ENCODE measurements around the gene MMD. TPM values are rescaled to one million over a fixed set of nuclear protein-coding genes. Genes with fewer than 3 reads are reported as not detected.

The MMD gene
- total and polyA plus RNA-seq, 9 of the 15 experiments (the other 6 are each of a cell fraction or from before 2014, with no cell fraction given) = 3.1 to 18.9 (median 10.7) TPM

DNA sequence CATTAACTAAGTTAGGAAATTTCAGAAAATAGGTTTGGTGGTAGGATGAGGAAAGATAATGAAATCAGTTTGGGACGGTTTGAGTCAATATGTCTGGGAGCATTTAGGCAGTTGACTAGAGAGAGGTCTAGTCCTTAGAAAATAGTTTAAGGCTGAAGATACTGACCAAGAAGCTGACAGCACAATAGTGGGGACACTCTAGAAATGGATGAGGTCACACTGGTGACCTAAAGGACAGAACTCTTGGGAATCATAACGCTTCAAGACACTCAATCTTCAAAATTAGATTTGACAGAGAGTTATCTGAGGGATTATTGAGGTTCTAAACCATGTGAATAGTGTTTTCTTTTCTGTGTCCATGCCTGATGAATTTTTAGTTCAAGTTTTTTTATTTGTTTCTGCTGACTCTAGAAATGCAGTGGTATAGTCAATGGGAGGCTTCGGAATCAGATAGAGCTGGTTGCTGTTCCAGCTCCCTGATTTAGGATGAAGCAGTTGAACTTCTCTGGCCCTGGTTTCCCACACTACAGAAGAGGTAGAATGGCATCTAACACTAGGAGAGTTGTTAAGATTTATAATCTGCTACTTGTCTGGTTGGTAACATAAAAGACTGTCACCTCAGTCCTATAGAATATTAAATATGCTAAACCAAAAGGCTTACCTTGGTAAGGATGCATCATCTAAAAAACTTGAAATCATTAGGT, 29.7 kb downstream of the MMD start:
- FAIRE-seq = no peak
- ChIA-PET POLR2A (interaction anchor here (0.6 to 1.0 kb wide), 3 partner anchors 13 to 115 kb away, joined by 3 to 4 read pairs (median 3); no protein-coding TSS in a partner anchor), CTCF (ENCODE audit: low intra/inter-chr PET ratio) (no interaction called here)
- intact Hi-C loops (cut with micrococcal nuclease) = no loop called here
- H3K4me3 ChIP-seq = no peak overlapping the region
- in situ Hi-C loops (cut with MboI) = no loop called here
- no peaks in the 10 kb centered on the region for H3K79me2 ChIP-seq (ENCODE audit: control insufficient read depth, insufficient read depth, low read length)
- no peaks in the 10 kb centered on the region for H4K20me1 ChIP-seq (replicated peaks; ENCODE audit: control insufficient read depth, insufficient read depth, low read length)
- H3K9ac ChIP-seq (ENCODE audit: insufficient read depth in 1 of 2, low read depth in 2 of 2, low read length in 2 of 2) = no peak overlapping the region
- peaks cover 0 to 3% of the 10 kb centered on the region in 2 experiments; a peak in 2 of 5 replicates for H3K4me1 ChIP-seq (replicated peaks in 1 of 2; ENCODE audit: control insufficient read depth in 2 of 2, insufficient read depth in 2 of 2, low read length in 2 of 2)
- H3K9me1 ChIP-seq (ENCODE audit: control insufficient read depth, insufficient read depth, low read length) = no peaks in the 10 kb centered on the region
- no peak overlapping the region for H3K27ac ChIP-seq (ENCODE audit: extremely low read depth, low read depth, low read length)
- WGBS (ENCODE audit: insufficient coverage, low coverage, missing lambda C conversion rate) = 66% methylated on average over 3 of the region's 3 CpGs
- peaks cover 3% of the 10 kb centered on the region; the same call in 1 of the 3 replicates for H3K36me3 ChIP-seq (ENCODE audit: control insufficient read depth, insufficient read depth, low read length)
- no peaks in the 10 kb centered on the region for H3K27me3 ChIP-seq (ENCODE audit: control insufficient read depth in 2 of 2, insufficient read depth in 2 of 2, low read length in 2 of 2)
- no peak overlapping the region for H2AFZ ChIP-seq (ENCODE audit: low read depth, low read length)
- TF ChIP-seq, protein P1, sequence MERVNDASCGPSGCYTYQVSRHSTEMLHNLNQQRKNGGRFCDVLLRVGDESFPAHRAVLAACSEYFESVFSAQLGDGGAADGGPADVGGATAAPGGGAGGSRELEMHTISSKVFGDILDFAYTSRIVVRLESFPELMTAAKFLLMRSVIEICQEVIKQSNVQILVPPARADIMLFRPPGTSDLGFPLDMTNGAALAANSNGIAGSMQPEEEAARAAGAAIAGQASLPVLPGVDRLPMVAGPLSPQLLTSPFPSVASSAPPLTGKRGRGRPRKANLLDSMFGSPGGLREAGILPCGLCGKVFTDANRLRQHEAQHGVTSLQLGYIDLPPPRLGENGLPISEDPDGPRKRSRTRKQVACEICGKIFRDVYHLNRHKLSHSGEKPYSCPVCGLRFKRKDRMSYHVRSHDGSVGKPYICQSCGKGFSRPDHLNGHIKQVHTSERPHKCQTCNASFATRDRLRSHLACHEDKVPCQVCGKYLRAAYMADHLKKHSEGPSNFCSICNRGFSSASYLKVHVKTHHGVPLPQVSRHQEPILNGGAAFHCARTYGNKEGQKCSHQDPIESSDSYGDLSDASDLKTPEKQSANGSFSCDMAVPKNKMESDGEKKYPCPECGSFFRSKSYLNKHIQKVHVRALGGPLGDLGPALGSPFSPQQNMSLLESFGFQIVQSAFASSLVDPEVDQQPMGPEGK (CRISPR knock-in tag; IDR thresholded peaks at IDR 0.05; ENCODE audit: borderline replicate concordance) = no peak
- no peak for TF ChIP-seq RBM34 (IDR thresholded peaks at IDR 0.05; ENCODE audit: borderline replicate concordance, insufficient read depth, low read length)
- TF ChIP-seq KDM2B (CRISPR knock-in tag; IDR thresholded peaks at IDR 0.05) = no peak
- no TSS peak for BruUV-seq (replicated peaks)
- no peaks in the 10 kb centered on the region for H3K9me3 ChIP-seq (replicated peaks; ENCODE audit: control insufficient read depth, insufficient read depth, low read depth, low read length)
- no peak overlapping the region for H3K4me2 ChIP-seq (ENCODE audit: insufficient read depth, low read length)
- ATAC-seq = no peak
- DNase-seq (ENCODE audit: extremely low read depth in 1 of 4, low spot score in 3 of 4) = no peak

Measured in K562 (cell line).